H1 (cell line): ENCODE measurements around the gene GSTA2. TPM values are rescaled to one million over a fixed set of nuclear protein-coding genes. Genes with fewer than 3 reads are reported as not detected.
"Not testable (repeated sequence)": the region's sequence is repeated elsewhere in the genome, so short reads cannot be mapped to it uniquely, and the experiment has no call there.

Source experiments
- CTCF ChIA-PET: fragments of 300-600 bp; sonication (Branson Sonifier 250); formaldehyde crosslinking; loops from one replicate; lab custom pipeline; 2021; ENCODE audit not compliant: partially characterized antibody; lab: Charles Lee
- POLR2A ChIA-PET: fragments of 300-600 bp; sonication (Branson Sonifier 250); formaldehyde crosslinking; loops from one replicate; lab custom pipeline; 2021; ENCODE audit warnings: inconsistent platforms; ENCODE audit not compliant: partially characterized antibody; lab: Charles Lee
- DNase-seq, 2 experiments: peaks; one replicate each; pipeline versions ENCODE4 v3.0.0 to v3.0.0-alpha.2; 2010 to 2022; ENCODE audit warnings: low spot score in 2 of 2, low read depth in 1 of 2, mixed read lengths in 1 of 2
- FAIRE-seq: peaks from 2 replicates; lab custom pipeline; 2011; peaks lifted over from hg19 to GRCh38; lab: Jason Lieb, UNC
- H2AFZ ChIP-seq: 2 replicates; pipeline ENCODE4 v1.8.1; 2012; ENCODE audit warnings: low read length, inconsistent platforms
- H2AK5ac ChIP-seq: 2 replicates; pipeline ENCODE4 v1.6.1; 2013; ENCODE audit warnings: low read depth, low read length
- H2BK120ac ChIP-seq: replicated peaks from 2 replicates; pipeline ENCODE3; 2013; ENCODE audit warnings: low read depth, low read length, inconsistent platforms
- H2BK12ac ChIP-seq: 2 replicates; pipeline ENCODE4 v1.6.1; 2013; ENCODE audit warnings: low read depth, low read length
- H2BK15ac ChIP-seq: 2 replicates; pipeline ENCODE4 v1.6.1; 2013; ENCODE audit warnings: low read length
- H2BK20ac ChIP-seq: 2 replicates; pipeline ENCODE4 v1.6.1; 2013; ENCODE audit warnings: low read length
- H2BK5ac ChIP-seq: 2 replicates; pipeline ENCODE4 v1.6.1; 2013; ENCODE audit warnings: low read depth, low read length
- H3K14ac ChIP-seq: 2 replicates; pipeline ENCODE4 v1.6.1; 2013; ENCODE audit warnings: inconsistent platforms; ENCODE audit not compliant: insufficient read length
- H3K18ac ChIP-seq: 2 replicates; pipeline ENCODE4 v1.6.1; 2013; ENCODE audit warnings: low read length; ENCODE audit errors: extremely low read depth
- H3K23ac ChIP-seq: 2 replicates; pipeline ENCODE4 v1.6.1; 2013; ENCODE audit warnings: inconsistent platforms; ENCODE audit not compliant: insufficient read length
- H3K23me2 ChIP-seq: 2 replicates; pipeline ENCODE4 v1.6.1; 2013; ENCODE audit warnings: low read depth, low read length
- H3K27ac ChIP-seq: 2 replicates; pipeline ENCODE4 v1.6.1; 2011; ENCODE audit warnings: low read depth, low read length, inconsistent platforms
- H3K27me3 ChIP-seq, 4 experiments: replicated peaks in 1 of 4; 1 replicate in 1 of 4; 2 replicates in 3 of 4; pipeline versions ENCODE4 v1.6.1 to v1.8.1; 2011 to 2013; ENCODE audit warnings: low read length in 3 of 4, mild to moderate bottlenecking in 3 of 4, inconsistent platforms in 2 of 4, mixed read lengths in 2 of 4, moderate library complexity in 1 of 4; ENCODE audit not compliant: control insufficient read depth in 3 of 4, insufficient read depth in 3 of 4; ENCODE audit errors: extremely low read depth in 1 of 4
- H3K36me3 ChIP-seq, 4 experiments: 2 replicates each; pipeline versions ENCODE4 v1.6.1 to v1.8.1; 2011 to 2013; ENCODE audit warnings: mild to moderate bottlenecking in 4 of 4, low read length in 3 of 4, moderate library complexity in 2 of 4, control low read depth in 1 of 4, inconsistent platforms in 1 of 4; ENCODE audit not compliant: insufficient read depth in 4 of 4, control insufficient read depth in 2 of 4
- H3K4ac ChIP-seq: replicated peaks from 2 replicates; pipeline ENCODE3; 2013; ENCODE audit warnings: low read length, low read depth, mixed read lengths, inconsistent platforms; ENCODE audit not compliant: insufficient read length
- H3K4me1 ChIP-seq, 4 experiments: replicated peaks in 1 of 4; 1 replicate in 1 of 4; 2 replicates in 3 of 4; pipeline versions ENCODE4 v1.6.1 to v1.8.1; 2011 to 2013; ENCODE audit warnings: low read length in 3 of 4, inconsistent platforms in 2 of 4, mixed read lengths in 1 of 4; ENCODE audit not compliant: insufficient read depth in 4 of 4, control insufficient read depth in 3 of 4
- H3K4me2 ChIP-seq, 2 experiments: 2 replicates each; pipeline versions ENCODE4 v1.6.1 to v1.8.1; 2011 to 2013; ENCODE audit warnings: low read depth in 2 of 2, low read length in 2 of 2, control low read depth in 1 of 2, inconsistent platforms in 1 of 2, mild to moderate bottlenecking in 1 of 2; ENCODE audit not compliant: insufficient read depth in 1 of 2
- H3K4me3 ChIP-seq, 4 experiments: fragments of 200-600, 300-600 bp in 1 of 4; sonication (generic), shearing (Covaris generic), sonication (Bioruptor Twin) in 1 of 4; 2 replicates each; pipeline versions ENCODE4 v1.5.1 to v1.8.1; 2011 to 2016; ENCODE audit warnings: low read length in 4 of 4, low read depth in 3 of 4, control low read depth in 2 of 4, inconsistent platforms in 2 of 4, mild to moderate bottlenecking in 2 of 4, mixed read lengths in 1 of 4, moderate library complexity in 1 of 4; ENCODE audit not compliant: insufficient read depth in 2 of 4; ENCODE audit errors: extremely low read depth in 1 of 4
- H3K56ac ChIP-seq: replicated peaks from 2 replicates; pipeline ENCODE3; 2013; ENCODE audit warnings: low read depth, mild to moderate bottlenecking, mixed read lengths, low read length, inconsistent platforms; ENCODE audit not compliant: insufficient read length
- H3K79me1 ChIP-seq: 2 replicates; pipeline ENCODE4 v1.6.1; 2013; ENCODE audit warnings: low read depth, low read length, control low read depth
- H3K79me2 ChIP-seq, 2 experiments: 2 replicates each; pipeline versions ENCODE4 v1.6.1 to v1.8.1; 2012 to 2013; ENCODE audit warnings: low read length in 2 of 2, mild to moderate bottlenecking in 2 of 2, inconsistent platforms in 1 of 2; ENCODE audit not compliant: insufficient read depth in 2 of 2, control insufficient read depth in 1 of 2
- H3K9ac ChIP-seq, 4 experiments: replicated peaks in 1 of 4; 1 replicate in 1 of 4; 2 replicates in 3 of 4; pipeline versions ENCODE4 v1.6.1 to v1.8.1; 2011 to 2013; ENCODE audit warnings: low read depth in 3 of 4, low read length in 3 of 4, control low read depth in 2 of 4, mild to moderate bottlenecking in 2 of 4, moderate library complexity in 2 of 4, inconsistent platforms in 1 of 4; ENCODE audit errors: extremely low read depth in 1 of 4
- H3K9me3 ChIP-seq, 2 experiments: 2 replicates each; pipeline versions ENCODE4 v1.6.1 to v1.8.1; 2012 to 2013; ENCODE audit warnings: mild to moderate bottlenecking in 2 of 2, moderate library complexity in 2 of 2, control low read depth in 1 of 2, inconsistent platforms in 1 of 2, low read depth in 1 of 2, low read length in 1 of 2, mixed read lengths in 1 of 2; ENCODE audit not compliant: insufficient read depth in 2 of 2
- H4K20me1 ChIP-seq, 2 experiments: replicated peaks in 1 of 2; 2 replicates each; pipeline versions ENCODE3 to v1.8.1; 2011 to 2013; ENCODE audit warnings: inconsistent platforms in 2 of 2, low read length in 2 of 2, mild to moderate bottlenecking in 1 of 2; ENCODE audit not compliant: insufficient read depth in 2 of 2, control insufficient read depth in 1 of 2
- H4K5ac ChIP-seq: 2 replicates; pipeline ENCODE4 v1.6.1; 2013; ENCODE audit warnings: low read length, low read depth, mixed read lengths, inconsistent platforms; ENCODE audit not compliant: insufficient read length
- H4K8ac ChIP-seq: 2 replicates; pipeline ENCODE4 v1.8.0; 2013; ENCODE audit warnings: mild to moderate bottlenecking, moderate library complexity, low read length, inconsistent platforms; ENCODE audit not compliant: insufficient read depth; ENCODE audit errors: extremely low read depth
- H4K91ac ChIP-seq: replicated peaks from 2 replicates; pipeline ENCODE3; 2013; ENCODE audit warnings: low read length, mixed read lengths, inconsistent platforms; ENCODE audit not compliant: insufficient read length
- WGBS, 2 experiments: shearing (Covaris generic) in 1 of 2; methylation state at CpG; one replicate each; pipeline versions ENCODE4 v1.1.6 to v1.1.7; 2013 to 2015; ENCODE audit warnings: low lambda C conversion rate in 2 of 2, mixed read lengths in 2 of 2, inconsistent platforms in 1 of 2, low coverage in 1 of 2, missing lambda C conversion rate in 1 of 2; ENCODE audit not compliant: insufficient replicate concordance in 2 of 2, insufficient coverage in 1 of 2, insufficient read length in 1 of 2; ENCODE audit errors: extremely low coverage in 1 of 2, missing lambda C conversion rate in 1 of 2; 5-methylcytosine and 5-hydroxymethylcytosine counted together
- polyA plus RNA-seq, 7 experiments: library from polyadenylated mRNA; depleted of rRNA in 3 of 7; stranded (reverse) in 5 of 7; unstranded in 2 of 7; fragments of >200 nt in 5 of 7; fragments of 200-250 nt in 2 of 7; gene quantifications; 1 replicate in 5 of 7; 2 replicates in 1 of 7; 4 replicates in 1 of 7; pipeline versions ENCODE4 v1.2.1 to v1.2.3, GENCODE V29; 2011 to 2013; ENCODE audit warnings: missing spikeins in 2 of 7, mixed read lengths in 2 of 7
- total RNA-seq: library from RNA; stranded (reverse); fragmentation: NEBNext Ultra II Directional; extraction: Animal tissue kit (Norgen Biotek cat#: 25700); gene quantifications from 2 replicates; pipeline ENCODE4 v1.2.1, GENCODE V29; 2021

GSTA2 gene
- total and polyA plus RNA-seq, 2 of the 8 experiments (the other 6 are each of a cell fraction or from before 2014, with no cell fraction given) = 0.05 TPM; not detected in 1

DNA sequence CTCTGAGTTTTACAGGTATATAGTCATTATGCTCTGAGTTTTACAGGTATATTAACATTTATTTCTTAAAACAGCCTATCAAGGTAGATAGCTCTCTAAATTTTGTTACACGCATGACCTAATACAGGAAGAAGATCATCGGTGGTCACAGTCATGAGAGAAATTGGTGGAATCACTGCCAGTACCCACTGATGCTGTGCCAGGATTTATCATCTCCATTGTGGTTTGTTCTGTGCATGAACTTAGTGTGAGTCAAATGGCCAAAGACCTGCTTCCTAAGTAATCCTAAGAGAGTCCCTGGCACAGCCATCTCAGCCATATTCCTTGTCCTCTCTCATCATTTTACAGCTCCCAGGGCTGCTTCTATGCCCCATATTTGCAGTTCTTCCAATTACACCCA is 10.1 kb downstream of the GSTA2 start:
- H3K4me1 ChIP-seq, POLR2A ChIA-PET, H3K9ac ChIP-seq, H3K79me2 ChIP-seq, H3K36me3 ChIP-seq, H4K8ac ChIP-seq, H3K27me3 ChIP-seq, FAIRE-seq, H2BK12ac ChIP-seq, H3K4me3 ChIP-seq, CTCF ChIA-PET, H3K27ac ChIP-seq, H2BK15ac ChIP-seq, H2BK120ac ChIP-seq, H3K56ac ChIP-seq, H4K5ac ChIP-seq, H3K14ac ChIP-seq, DNase-seq, H3K4me2 ChIP-seq, H3K18ac ChIP-seq, H4K20me1 ChIP-seq, H2BK20ac ChIP-seq, H3K79me1 ChIP-seq, H2AK5ac ChIP-seq, H3K4ac ChIP-seq, H3K23ac ChIP-seq, H2AFZ ChIP-seq, H3K23me2 ChIP-seq, H4K91ac ChIP-seq, H2BK5ac ChIP-seq: not testable (repeated sequence)
- H3K9me3 ChIP-seq = peaks cover 3 to 10% of the 10 kb centered on the region in 2 experiments; a peak in 3 of 4 replicates
- WGBS, 2 experiments = 98% methylated on average over 2 of the region's 2 CpGs; no CpG with 5 or more reads in 1 of the 2 experiments
